GM12872 (cell line): ENCODE measurements around the gene GRHPR.

Source experiments
- TF ChIP-seq, protein P1 (sequence below): IDR thresholded peaks from 3 replicates; pipeline ENCODE4 v1.5.1; 2011; ENCODE audit warnings: low read depth, mild to moderate bottlenecking, low read length, moderate library complexity; ENCODE audit not compliant: insufficient read depth

The GRHPR gene

DNA sequence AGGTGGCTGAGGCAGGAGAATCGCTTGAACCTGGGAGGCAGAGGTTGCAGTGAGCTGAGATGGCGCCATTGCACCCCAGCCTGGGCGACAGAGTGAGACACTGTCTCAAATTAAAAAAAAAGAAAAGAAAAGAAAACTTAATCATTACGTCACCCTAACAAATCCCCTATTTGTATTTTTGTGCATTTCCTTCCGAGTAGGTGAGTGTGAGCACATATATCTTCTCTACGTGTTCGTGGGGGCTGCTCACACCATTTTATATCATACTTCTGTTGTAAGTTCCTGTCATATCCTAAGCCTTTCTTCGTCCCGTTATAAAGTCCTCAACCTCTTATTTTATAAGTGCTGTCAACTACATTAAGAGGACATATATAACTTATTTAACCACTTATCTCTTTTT, 41.9 kb upstream of the GRHPR start:
- TF ChIP-seq, protein P1, sequence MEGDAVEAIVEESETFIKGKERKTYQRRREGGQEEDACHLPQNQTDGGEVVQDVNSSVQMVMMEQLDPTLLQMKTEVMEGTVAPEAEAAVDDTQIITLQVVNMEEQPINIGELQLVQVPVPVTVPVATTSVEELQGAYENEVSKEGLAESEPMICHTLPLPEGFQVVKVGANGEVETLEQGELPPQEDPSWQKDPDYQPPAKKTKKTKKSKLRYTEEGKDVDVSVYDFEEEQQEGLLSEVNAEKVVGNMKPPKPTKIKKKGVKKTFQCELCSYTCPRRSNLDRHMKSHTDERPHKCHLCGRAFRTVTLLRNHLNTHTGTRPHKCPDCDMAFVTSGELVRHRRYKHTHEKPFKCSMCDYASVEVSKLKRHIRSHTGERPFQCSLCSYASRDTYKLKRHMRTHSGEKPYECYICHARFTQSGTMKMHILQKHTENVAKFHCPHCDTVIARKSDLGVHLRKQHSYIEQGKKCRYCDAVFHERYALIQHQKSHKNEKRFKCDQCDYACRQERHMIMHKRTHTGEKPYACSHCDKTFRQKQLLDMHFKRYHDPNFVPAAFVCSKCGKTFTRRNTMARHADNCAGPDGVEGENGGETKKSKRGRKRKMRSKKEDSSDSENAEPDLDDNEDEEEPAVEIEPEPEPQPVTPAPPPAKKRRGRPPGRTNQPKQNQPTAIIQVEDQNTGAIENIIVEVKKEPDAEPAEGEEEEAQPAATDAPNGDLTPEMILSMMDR: no peak

DNA sequence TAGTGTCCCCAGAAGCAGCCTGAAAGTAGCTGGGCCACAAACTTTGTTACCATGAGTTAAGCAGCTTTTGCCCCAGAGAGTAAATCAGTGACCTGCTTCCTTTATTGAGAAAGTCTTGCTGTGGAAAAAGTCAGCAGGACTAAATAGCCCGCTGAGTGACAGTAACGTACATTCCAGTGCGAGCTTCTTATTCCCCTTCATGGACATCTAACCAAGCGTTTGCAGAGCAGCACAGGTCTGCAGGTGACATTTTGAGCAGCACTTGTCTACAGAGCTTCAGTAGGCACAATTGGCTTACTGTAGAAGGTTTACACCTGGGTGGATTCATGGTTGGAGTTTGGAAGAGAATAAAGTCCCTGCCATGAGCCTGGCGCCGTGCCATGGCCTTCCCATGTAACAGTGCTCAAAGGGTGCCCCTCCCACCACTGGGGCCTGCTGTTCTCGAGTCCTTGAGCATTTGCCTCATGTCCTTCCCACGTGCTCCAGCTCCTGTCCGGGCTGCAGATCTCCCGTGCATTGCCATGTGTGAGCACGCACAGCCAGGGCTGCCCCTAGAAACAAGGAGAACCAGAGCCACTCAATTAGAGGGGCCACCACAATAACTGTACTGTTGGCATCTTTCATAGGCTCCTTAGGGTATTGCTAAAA, 41.3 kb upstream of the GRHPR start:
- TF ChIP-seq, protein P1: no peak

DNA sequence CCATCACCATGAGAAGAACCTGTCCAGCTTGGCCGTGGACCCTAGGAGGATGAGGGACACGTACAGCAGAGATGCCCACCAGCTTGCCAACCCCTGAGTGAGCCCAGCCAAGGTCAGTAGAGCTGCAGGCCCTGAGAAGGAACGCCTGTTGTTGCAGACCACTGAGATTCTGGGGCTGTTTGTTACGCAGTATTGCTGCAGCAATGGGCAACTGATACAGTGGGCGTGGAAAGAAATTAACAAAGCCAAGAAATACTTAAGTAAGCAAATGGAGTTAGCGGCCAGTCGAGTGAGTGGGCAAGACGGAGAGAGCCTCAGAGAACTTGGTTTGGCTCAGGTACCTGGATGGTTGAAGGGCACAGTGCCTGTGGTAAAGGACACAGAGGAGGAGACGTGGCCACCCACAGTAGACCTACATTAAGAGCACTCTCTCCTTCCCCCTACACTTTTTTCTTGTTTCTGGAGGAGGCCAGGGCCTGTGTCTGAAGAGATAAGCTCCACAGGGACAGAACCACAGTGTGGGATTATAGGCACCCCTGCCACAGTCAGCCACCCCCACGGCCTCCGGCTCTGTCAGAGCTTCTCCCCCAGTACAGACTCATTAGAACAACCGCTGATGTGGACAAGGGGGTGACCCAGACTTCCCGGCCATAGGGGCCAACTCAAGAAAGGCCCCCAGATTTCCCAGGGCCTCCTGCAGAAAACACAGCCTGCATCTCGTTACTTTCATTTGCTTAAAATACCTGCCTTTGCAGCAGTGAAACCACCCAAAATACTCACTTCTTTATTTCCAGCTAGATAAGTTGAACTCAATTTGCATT, 40.1 kb upstream of the GRHPR start:
- TF ChIP-seq, protein P1: no peak

DNA sequence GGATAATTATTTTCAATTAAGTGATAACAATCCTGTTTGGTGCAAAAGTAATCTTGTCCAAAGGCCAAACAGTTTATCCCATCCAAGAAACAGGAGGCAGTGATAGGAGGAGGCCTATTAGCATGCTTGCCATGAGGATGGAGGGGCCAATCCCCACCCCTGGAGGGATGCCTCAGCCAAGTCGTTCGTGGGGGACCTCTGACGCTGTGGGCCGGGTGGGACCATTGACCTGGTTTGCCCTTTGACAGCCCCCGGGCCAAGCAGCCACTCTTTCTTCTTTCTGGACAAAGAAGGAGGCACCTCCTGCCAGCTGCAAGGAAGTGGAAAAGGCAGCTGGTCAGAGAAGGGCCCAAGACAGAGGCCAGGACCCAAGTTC, 39.5 kb upstream of the GRHPR start:
- TF ChIP-seq, protein P1: no peak

DNA sequence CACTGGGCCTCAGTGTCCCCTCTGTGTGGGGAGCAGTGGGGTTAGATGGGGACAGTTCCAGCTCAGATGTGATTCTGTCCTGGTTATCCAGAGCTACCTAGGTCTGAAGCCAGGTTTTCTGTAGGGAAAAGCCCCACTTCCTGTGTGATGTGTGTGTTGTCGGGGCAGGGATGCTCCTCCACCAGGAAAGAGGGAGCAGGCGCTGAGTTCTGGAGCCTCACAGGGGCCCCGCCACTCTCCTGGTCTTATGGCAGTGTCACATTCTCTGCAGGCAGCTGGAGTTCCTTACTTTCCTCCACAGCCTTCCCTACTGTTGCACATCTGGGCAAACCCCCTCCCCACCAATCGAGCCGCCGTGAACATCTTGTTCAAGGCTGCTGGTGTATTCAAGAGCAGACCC, 39.1 kb upstream of the GRHPR start:
- TF ChIP-seq, protein P1: no peak

DNA sequence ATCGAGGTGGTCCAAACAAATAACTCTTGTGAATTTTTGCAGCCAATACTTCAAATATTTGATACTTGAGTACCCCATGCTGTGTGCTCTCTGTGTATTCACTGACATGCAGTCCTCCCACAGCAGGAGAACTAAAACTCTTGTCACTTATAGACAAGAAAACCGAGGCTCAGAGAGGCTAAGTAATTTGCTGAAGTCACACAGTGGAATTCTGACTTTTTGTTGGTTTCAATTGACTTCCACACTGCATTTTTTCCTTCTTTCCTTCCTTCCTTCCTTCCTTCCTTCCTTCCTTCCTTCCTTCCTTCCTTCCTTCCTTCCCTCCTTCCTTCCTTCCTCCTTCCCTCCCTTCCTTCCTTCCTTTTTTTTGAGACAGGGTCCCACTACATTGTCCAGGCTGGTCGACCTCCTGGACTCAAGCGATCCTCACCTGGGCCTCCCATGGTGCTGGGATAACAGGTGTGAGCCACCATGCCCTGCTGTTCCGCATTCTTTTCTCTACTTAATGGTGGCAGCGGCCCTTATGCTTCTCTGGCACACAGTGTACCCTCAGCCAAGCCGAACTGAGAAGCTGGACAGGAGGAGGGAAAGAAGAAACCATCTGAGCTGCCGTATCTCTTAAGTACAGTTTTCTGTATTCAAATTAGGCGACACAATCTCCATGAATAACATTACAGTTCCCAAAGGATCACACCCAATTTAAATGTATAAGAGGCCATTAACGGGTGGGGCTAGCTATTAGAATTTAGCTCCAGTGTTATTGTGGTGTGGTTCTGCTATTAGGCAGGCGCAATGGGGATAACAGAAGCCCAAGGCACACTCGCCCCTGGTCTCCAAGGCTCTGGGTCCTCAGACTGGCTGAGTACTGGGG, 38.4 kb upstream of the GRHPR start:
- TF ChIP-seq, protein P1: no peak

DNA sequence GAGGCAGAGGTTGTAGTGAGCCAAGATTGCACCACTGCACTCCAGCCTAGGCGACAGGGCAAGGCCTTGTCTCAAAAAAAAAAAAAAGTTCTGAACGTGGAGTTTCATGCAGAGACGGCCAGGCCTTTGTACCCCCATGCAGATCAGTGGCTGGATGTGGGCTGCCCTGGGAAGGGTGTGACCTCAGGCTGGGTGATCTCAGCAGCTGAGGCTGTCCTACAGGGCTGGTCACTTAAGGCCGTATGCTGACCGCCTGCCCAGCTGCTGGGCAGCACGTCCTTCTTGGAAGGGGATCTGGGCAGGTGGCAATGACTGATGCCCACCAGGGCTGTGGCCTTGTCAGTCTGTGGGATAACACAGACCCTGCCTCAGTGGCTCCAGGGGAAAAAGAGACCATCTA, 37.2 kb upstream of the GRHPR start:
- TF ChIP-seq, protein P1: no peak
